PC-3 (cell line): ENCODE measurements around the gene DNASE1L2. TPM values are rescaled to one million over a fixed set of nuclear protein-coding genes. Genes with fewer than 3 reads are reported as not detected.
"Not testable (repeated sequence)": the region's sequence is repeated elsewhere in the genome, so short reads cannot be mapped to it uniquely, and the experiment has no call there.

Experiments
- ATAC-seq: fragments of 200-7000 bp; cut with Tn5 transposase; 2 replicates; pipeline ENCODE4 v1.9.1; 2020; ENCODE audit warnings: mild to moderate bottlenecking, moderate library complexity
- BruUV-seq: library from RNA; stranded (reverse); fragments of 400-500 nt; replicated peaks from 2 replicates; lab custom pipeline; 2021; lab: Mats Ljungman, UMichigan
- CTCF ChIA-PET: fragments of 300-600 bp; sonication (Branson Sonifier 250); formaldehyde crosslinking; loops from one replicate; lab custom pipeline; 2022; ENCODE audit warnings: antibody characterized with exemption; lab: Charles Lee
- POLR2A ChIA-PET: fragments of 300-600 bp; sonication (Branson Sonifier 250); formaldehyde crosslinking; loops from one replicate; lab custom pipeline; 2022; ENCODE audit warnings: antibody characterized with exemption; ENCODE audit not compliant: unreplicated experiment; lab: Charles Lee
- DNase-seq: peaks from one replicate; pipeline ENCODE4 v3.0.0-alpha.2; 2015
- H2AFZ ChIP-seq: fragments of 300-600 bp; sonication (generic); 2 replicates; pipeline ENCODE4 v1.6.0; 2016; ENCODE audit warnings: antibody characterized with exemption, low read length
- H3F3A ChIP-seq: fragments of 300-600 bp; sonication (generic); one replicate; pipeline ENCODE4 v1.6.0; 2017; ENCODE audit warnings: antibody characterized with exemption, low read length, control low read depth, mild to moderate bottlenecking; ENCODE audit not compliant: unreplicated experiment
- H3K27ac ChIP-seq: fragments of 300-600 bp; sonication (generic); 2 replicates; pipeline ENCODE4 v1.5.1; 2016; ENCODE audit warnings: mild to moderate bottlenecking, low read length
- H3K27me3 ChIP-seq: fragments of 300-600 bp; sonication (generic); 2 replicates; pipeline ENCODE4 v1.6.1; 2016; ENCODE audit warnings: low read length, mixed read lengths
- H3K36me3 ChIP-seq: fragments of 300-600 bp; sonication (generic); 2 replicates; pipeline ENCODE4 v1.6.1; 2016; ENCODE audit warnings: low read depth, mixed run types, low read length, mixed read lengths
- H3K4me1 ChIP-seq: fragments of 300-600 bp; sonication (generic); 2 replicates; pipeline ENCODE4 v1.5.1; 2016; ENCODE audit warnings: low read length; ENCODE audit not compliant: insufficient read depth
- H3K4me2 ChIP-seq: fragments of 300-600 bp; sonication (generic); 2 replicates; pipeline ENCODE4 v1.6.0; 2016; ENCODE audit warnings: low read length
- H3K4me3 ChIP-seq: fragments of 300-600 bp; sonication (generic); 2 replicates; pipeline ENCODE4 v1.5.1; 2016; ENCODE audit warnings: mild to moderate bottlenecking, low read length, mixed read lengths
- H3K79me2 ChIP-seq: fragments of 300-600 bp; sonication (generic); 2 replicates; pipeline ENCODE4 v1.6.1; 2017; ENCODE audit warnings: low read length, mixed read lengths
- H3K9ac ChIP-seq: fragments of 300-600 bp; sonication (generic); 2 replicates; pipeline ENCODE4 v1.6.0; 2016; ENCODE audit warnings: mild to moderate bottlenecking, low read length
- H3K9me2 ChIP-seq: fragments of 300-600 bp; sonication (generic); replicated peaks from 2 replicates; pipeline ENCODE4 v1.6.1; 2016; ENCODE audit warnings: mixed run types, low read length, mixed read lengths
- H3K9me3 ChIP-seq: fragments of 300-600 bp; sonication (generic); 2 replicates; pipeline ENCODE4 v1.6.1; 2016; ENCODE audit warnings: low read length, mixed read lengths
- H4K20me1 ChIP-seq: fragments of 300-600 bp; sonication (generic); 2 replicates; pipeline ENCODE4 v1.6.1; 2016; ENCODE audit warnings: low read length, mixed read lengths
- CTCF ChIP-seq: fragments of 300-600 bp; sonication (generic); conservative IDR thresholded peaks from 2 replicates; pipeline ENCODE4 v1.5.1; 2017; ENCODE audit warnings: antibody characterized with exemption, low read depth, mild to moderate bottlenecking, low read length
- EZH2 ChIP-seq: fragments of 300-600 bp; sonication (generic); IDR thresholded peaks from one replicate; pipeline ENCODE4 v1.6.1; 2017; ENCODE audit warnings: antibody characterized with exemption, mild to moderate bottlenecking, low read length; ENCODE audit not compliant: unreplicated experiment
- EZH2phosphoT487 ChIP-seq: fragments of 300-600 bp; sonication (generic); IDR thresholded peaks from 2 replicates; pipeline ENCODE4 v1.6.1; 2018; ENCODE audit warnings: mild to moderate bottlenecking, antibody characterized with exemption, low read length, borderline replicate concordance
- intact Hi-C: fragments of 100-400 bp; cut with micrococcal nuclease; formaldehyde crosslinking; loops from 2 replicates; pipeline ENCODE4 v1.9.0; 2023
- total RNA-seq: library from RNA; depleted of rRNA; stranded (reverse); fragments of >200 nt; gene quantifications from 2 replicates; pipeline ENCODE4 v1.2.3, GENCODE V29; 2014

The DNASE1L2 gene
- total RNA-seq, 1 experiment from 2014 or later, result 2.7 TPM

DNA sequence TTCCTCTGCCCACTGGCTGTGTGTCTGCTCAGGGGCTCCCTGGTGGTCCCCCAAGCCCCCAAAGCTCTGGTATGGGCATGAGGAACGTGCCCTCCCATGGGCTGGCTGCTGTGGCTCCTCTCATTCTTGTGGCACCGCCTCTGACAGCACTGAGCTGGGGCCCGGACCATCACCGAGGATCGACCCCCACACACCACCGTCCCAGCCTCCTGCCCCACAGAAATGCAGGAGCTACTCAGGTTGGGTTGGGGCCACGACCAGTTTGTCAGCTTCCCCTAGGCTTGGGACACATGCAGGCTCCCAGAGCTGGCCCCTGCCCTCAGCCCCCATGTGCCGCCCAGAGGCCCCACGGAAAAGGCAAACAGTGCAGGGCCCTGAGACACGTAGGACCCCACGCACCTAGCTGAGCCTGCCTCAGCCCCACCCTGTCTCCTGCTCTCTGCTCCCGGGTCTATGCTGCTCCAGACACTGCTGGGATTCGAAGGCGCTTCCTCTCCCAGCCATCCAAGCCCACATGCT lies 36.6 kb upstream of the DNASE1L2 start:
- H3K27me3 ChIP-seq, result no peaks in the 10 kb centered on the region
- H2AFZ ChIP-seq, result no peak overlapping the region
- H3K36me3 ChIP-seq, result no peaks in the 10 kb centered on the region
- no peak for ATAC-seq
- no peak for DNase-seq
- BruUV-seq, result no TSS peak
- peaks cover 13% of the 10 kb centered on the region for H3K4me1 ChIP-seq
- ChIA-PET POLR2A (no interaction called here), CTCF (no interaction called here)
- no peak overlapping the region for H3K4me2 ChIP-seq
- intact Hi-C loops, result no loop called here
- no peaks in the 10 kb centered on the region for H3K79me2 ChIP-seq
- H3K4me3 ChIP-seq, result no peak overlapping the region
- H3K27ac ChIP-seq, result no peak overlapping the region
- TF ChIP-seq EZH2 (no peak), CTCF (no peak), EZH2phosphoT487 (no peak)
- no peak overlapping the region for H3K9ac ChIP-seq
- H3F3A ChIP-seq, result no peaks in the 10 kb centered on the region
- H4K20me1 ChIP-seq, result no peaks in the 10 kb centered on the region
- no peaks in the 10 kb centered on the region for H3K9me2 ChIP-seq
- H3K9me3 ChIP-seq, result no peaks in the 10 kb centered on the region

- no peaks in the 10 kb centered on the region for H3K9me2 ChIP-seq
- H3K36me3 ChIP-seq, result no peaks in the 10 kb centered on the region
- no peaks in the 10 kb centered on the region for H3F3A ChIP-seq
- H3K4me2 ChIP-seq, result no peak overlapping the region
- H2AFZ ChIP-seq, result no peak overlapping the region
- intact Hi-C loops, result no loop called here
- DNase-seq (no peak), ATAC-seq (no peak)
- H3K4me3 ChIP-seq, result no peak overlapping the region
- H4K20me1 ChIP-seq, result no peaks in the 10 kb centered on the region
- no peak for TF ChIP-seq CTCF
- TF ChIP-seq EZH2, result no peak
- no peak for TF ChIP-seq EZH2phosphoT487
- H3K9me3 ChIP-seq, result no peaks in the 10 kb centered on the region
- POLR2A ChIA-PET, result no interaction called here
- CTCF ChIA-PET, result no interaction called here
- no peaks in the 10 kb centered on the region for H3K79me2 ChIP-seq
- H3K4me1 ChIP-seq, result peaks cover 9% of the 10 kb centered on the region
- no peak overlapping the region for H3K9ac ChIP-seq
- H3K27me3 ChIP-seq, result no peaks in the 10 kb centered on the region
- BruUV-seq, result no TSS peak
- H3K27ac ChIP-seq, result no peak overlapping the region
These were observed 35.9 kb upstream of the DNASE1L2 start for GRCh38 chr16:2200313-2200712.

GRCh38 chr16:2203119-2203688 lies 33.0 kb upstream of the DNASE1L2 start:
- CTCF ChIA-PET, POLR2A ChIA-PET, H3K9ac ChIP-seq, H2AFZ ChIP-seq, H3F3A ChIP-seq, H3K36me3 ChIP-seq, intact Hi-C loops, H3K9me3 ChIP-seq, BruUV-seq, H3K9me2 ChIP-seq, H3K27ac ChIP-seq, ATAC-seq, H4K20me1 ChIP-seq, H3K27me3 ChIP-seq, H3K4me3 ChIP-seq, H3K4me2 ChIP-seq, DNase-seq: not testable (repeated sequence)
- Histone ChIP-seq H3K79me2 (peaks cover 25% of the 10 kb centered on the region), H3K4me1 (peaks cover 14% of the 10 kb centered on the region)
